Frontal cortex (tissue), 4 donors: ENCODE measurements around the gene KCTD1. TPM values are rescaled to one million over a fixed set of nuclear protein-coding genes. Genes with fewer than 3 reads are reported as not detected.

ENCODE experiments used
- DNase-seq, 2 donors: peaks; one replicate each; pipeline ENCODE4 v3.0.0; 2012; ENCODE audit warnings: low spot score in 2 of 2
- FAIRE-seq: peaks from 2 replicates; lab custom pipeline; 2012; peaks lifted over from hg19 to GRCh38; lab: Jason Lieb, UNC
- small RNA-seq: library from RNA; depleted of rRNA; stranded (forward); fragments of <200 nt; gene quantifications from one replicate; pipeline ENCODE3, GENCODE V24; 2014
- total RNA-seq: library from RNA; depleted of rRNA; stranded (reverse); fragments of >200 nt; gene quantifications from one replicate; pipeline ENCODE4 v1.2.3, GENCODE V29; 2014
- donor health status: control.
- donor health status: control.
- donor health status: control.

The KCTD1 gene
- total RNA-seq, 1 donor from 2014 or later, result 29.8 TPM

- DNase-seq, result no peak
- no peak for FAIRE-seq
Observed at GRCh38 chr18:26414901-26415440, 133.4 kb downstream of the KCTD1 start.

GRCh38 chr18:26409091-26409490 lies 139.3 kb downstream of the KCTD1 start:
- DNase-seq, result no peak
- no peak for FAIRE-seq

- FAIRE-seq (no peak), DNase-seq (no peak)
Observed at GRCh38 chr18:26407736-26408601, 140.4 kb downstream of the KCTD1 start.

GRCh38 chr18:26406854-26407517 lies 141.4 kb downstream of the KCTD1 start:
- DNase-seq, result no peak
- FAIRE-seq, result no peak

GRCh38 chr18:26406324-26406723 lies 142.0 kb downstream of the KCTD1 start:
- no peak for DNase-seq
- no peak for FAIRE-seq

GRCh38 chr18:26405190-26405801 lies 143.1 kb downstream of the KCTD1 start:
- DNase-seq (peak; percentile 43 to 60), FAIRE-seq (no peak)

Small RNAs within 50 kb of the gene (small RNA-seq; reads per million reads assigned to genes)
- not detected for gene MIR8057
